T-cell (primary cell): ENCODE data around the gene TTC19. TPM values are rescaled to one million over a fixed set of nuclear protein-coding genes. Genes with fewer than 3 reads are reported as not detected.
A peak's percentile ranks its signal among the peaks of the same experiment; 100 is the strongest.
"Not testable (repeated sequence)": the region's sequence is repeated elsewhere in the genome, so short reads cannot be mapped to it uniquely, and the experiment has no call there.

Experiments used
- ATAC-seq, 4 experiments: fragments of 200-7000 bp in 3 of 4; fragments of 150-1000 bp in 1 of 4; cut with Tn5 transposase; replicated peaks in 1 of 4; 1 replicate in 3 of 4; 2 replicates in 1 of 4; pipeline ENCODE4 v1.10.0; 2021; ENCODE audit warnings: moderate library complexity in 3 of 4, mild to moderate bottlenecking in 2 of 4, moderate number of reproducible peaks in 1 of 4
- CTCF ChIA-PET, 2 donors: fragments of 300-600 bp; sonication (Branson Sonifier 250); formaldehyde crosslinking; loops; one replicate each; lab custom pipeline; 2022; ENCODE audit warnings: antibody characterized with exemption in 2 of 2; lab: Charles Lee
- POLR2A ChIA-PET, 2 donors: fragments of 300-600 bp; sonication (Branson Sonifier 250); formaldehyde crosslinking; loops; one replicate each; lab custom pipeline; 2022; ENCODE audit warnings: antibody characterized with exemption in 2 of 2; lab: Charles Lee
- DNase-seq, 35 experiments: peaks; one replicate each; pipeline versions ENCODE4 v3.0.0 to v3.0.0-alpha.2; 2013 to 2023
- H3K27ac ChIP-seq: one replicate; pipeline ENCODE4 v1.5.1; 2013; ENCODE audit warnings: low read length
- H3K27me3 ChIP-seq, 2 experiments: replicated peaks in 1 of 2; 1 replicate in 1 of 2; 2 replicates in 1 of 2; pipeline versions ENCODE4 v1.6.1 to v1.7.0; 2013; ENCODE audit warnings: low read length in 1 of 2, mixed read lengths in 1 of 2; ENCODE audit not compliant: control insufficient read depth in 2 of 2, insufficient read depth in 2 of 2; ENCODE audit errors: extremely low read depth in 1 of 2
- H3K36me3 ChIP-seq, 2 donors: 1 replicate in 1 of 2; 2 replicates in 1 of 2; pipeline versions ENCODE4 v1.6.1 to v1.7.0; 2013; ENCODE audit warnings: low read length in 1 of 2; ENCODE audit not compliant: control insufficient read depth in 2 of 2, insufficient read depth in 1 of 2; ENCODE audit errors: extremely low read depth in 1 of 2
- H3K4me1 ChIP-seq, 2 experiments: 1 replicate in 1 of 2; 2 replicates in 1 of 2; pipeline versions ENCODE4 v1.6.1 to v1.7.0; 2013; ENCODE audit warnings: low read length in 2 of 2, mixed read lengths in 1 of 2; ENCODE audit not compliant: insufficient read depth in 2 of 2, control insufficient read depth in 1 of 2; ENCODE audit errors: extremely low read depth in 1 of 2
- H3K4me3 ChIP-seq, 2 donors: 1 replicate in 1 of 2; 2 replicates in 1 of 2; pipeline versions ENCODE4 v1.5.1 to v1.7.0; 2013; ENCODE audit warnings: mild to moderate bottlenecking in 2 of 2, low read length in 1 of 2, moderate library complexity in 1 of 2; ENCODE audit not compliant: control insufficient read depth in 1 of 2; ENCODE audit errors: extremely low read depth in 1 of 2
- H3K9me3 ChIP-seq: 2 replicates; pipeline ENCODE4 v1.7.0; 2013
- H3K27ac Mint-ChIP-seq, 2 donors: one replicate each; pipeline ENCODE4 v1.8.0; 2020 to 2021; ENCODE audit warnings: mild to moderate bottlenecking in 2 of 2, mixed read lengths in 2 of 2
- H3K27me3 Mint-ChIP-seq, 2 donors: one replicate each; pipeline ENCODE4 v1.8.0; 2021 to 2022; ENCODE audit warnings: mixed read lengths in 2 of 2
- H3K36me3 Mint-ChIP-seq: one replicate; pipeline ENCODE4 v1.8.0; 2021; ENCODE audit warnings: mixed read lengths
- H3K4me1 Mint-ChIP-seq, 3 donors: one replicate each; pipeline ENCODE4 v1.8.0; 2020 to 2022; ENCODE audit warnings: mixed read lengths in 3 of 3, mild to moderate bottlenecking in 1 of 3
- H3K4me3 Mint-ChIP-seq, 3 donors: one replicate each; pipeline ENCODE4 v1.8.0; 2020 to 2022; ENCODE audit warnings: mild to moderate bottlenecking in 3 of 3, mixed read lengths in 3 of 3, moderate library complexity in 3 of 3
- H3K9me3 Mint-ChIP-seq, 3 donors: one replicate each; pipeline ENCODE4 v1.8.0; 2020 to 2022; ENCODE audit warnings: mixed read lengths in 3 of 3
- whole genome bisulfite sequencing: methylation state at CpG from one replicate; pipeline ENCODE4 v1.1.5; 2013; ENCODE audit warnings: missing lambda C conversion rate; ENCODE audit not compliant: insufficient coverage; 5-methylcytosine and 5-hydroxymethylcytosine counted together
- total RNA-seq, 35 experiments: library from RNA in 6 of 35; stranded (reverse) in 6 of 35; fragments of 120-200 nt in 1 of 35; gene quantifications; one replicate each; pipeline versions ENCODE4 v1.2.1 to v1.2.4 and lab custom pipeline; 2013 to 2026

Gene TTC19
- total RNA-seq, 5 donors from 2014 or later (not counting 1 experiment from before 2014, with no cell fraction given) = 39.2 to 58.6 (median 42.2) TPM

DNA sequence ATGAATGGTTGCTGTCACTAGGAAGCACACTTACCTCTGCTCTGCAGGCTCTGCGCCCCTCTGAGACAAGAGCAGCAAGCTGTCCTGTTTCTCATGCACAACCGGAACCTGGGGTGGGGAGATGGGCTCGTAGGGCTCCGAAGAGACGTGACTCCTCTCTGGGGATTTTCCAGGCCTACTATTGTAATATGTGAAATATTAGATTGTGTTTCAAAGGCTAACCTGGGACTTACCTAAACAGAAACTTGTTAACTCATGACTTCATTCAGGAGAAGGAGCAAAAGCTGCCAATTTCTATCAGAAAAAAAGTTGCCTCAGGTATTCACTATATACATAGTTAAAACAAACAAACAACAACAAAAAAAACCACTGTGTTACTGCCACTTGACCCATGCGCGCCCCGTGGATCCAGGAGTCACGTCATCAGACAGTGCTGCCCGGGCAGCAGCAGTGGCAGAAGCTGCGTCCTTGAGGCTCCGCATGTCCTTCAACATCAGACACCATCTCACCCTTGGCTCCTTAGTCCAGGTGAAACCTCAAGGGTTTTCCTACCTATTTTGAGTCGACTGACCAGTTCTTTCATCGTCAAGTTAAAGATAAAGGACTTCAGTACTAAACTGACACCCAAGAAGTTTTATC lies 49.3 kb downstream of the TTC19 start:
- Histone ChIP-seq H3K9me3 (no peaks in the 10 kb centered on the region), H3K27ac (no peak overlapping the region), H3K4me1 (no peaks in the 10 kb centered on the region), H3K36me3 (peaks cover 16 to 61% of the 10 kb centered on the region in 2 donors), H3K4me3 (no peak overlapping the region), H3K27me3 (no peaks in the 10 kb centered on the region)
- H3K4me1 Mint-ChIP-seq = peaks cover 6 to 13% (median 10%) of the 10 kb centered on the region in 3 donors
- H3K27ac Mint-ChIP-seq = no peak overlapping the region
- ChIA-PET CTCF (interaction anchor here in 1 of 2 donors (0.6 kb wide), 1 partner anchor 126 kb away, joined by 4 read pairs; no protein-coding TSS in a partner anchor), POLR2A (no interaction called here)
- no peaks in the 10 kb centered on the region for H3K27me3 Mint-ChIP-seq
- no peaks in the 10 kb centered on the region for H3K9me3 Mint-ChIP-seq
- 98% methylated on average over 8 of the region's 14 CpGs for WGBS
- no peak overlapping the region for H3K4me3 Mint-ChIP-seq
- no peak for DNase-seq
- no peak for ATAC-seq
- H3K36me3 Mint-ChIP-seq = peaks cover 52% of the 10 kb centered on the region

- no peaks in the 10 kb centered on the region for H3K9me3 Mint-ChIP-seq
- Histone ChIP-seq H3K9me3 (no peaks in the 10 kb centered on the region), H3K27me3 (no peaks in the 10 kb centered on the region), H3K4me3 (no peak overlapping the region), H3K4me1 (no peaks in the 10 kb centered on the region), H3K27ac (no peak overlapping the region), H3K36me3 (peaks cover 8 to 55% of the 10 kb centered on the region in 2 donors)
- 100% methylated on average over 2 of the region's 6 CpGs for WGBS
- peaks cover 60% of the 10 kb centered on the region for H3K36me3 Mint-ChIP-seq
- ChIA-PET POLR2A (no interaction called here), CTCF (no interaction called here)
- H3K27me3 Mint-ChIP-seq = no peaks in the 10 kb centered on the region
- H3K4me1 Mint-ChIP-seq = peaks cover 14 to 26% (median 16%) of the 10 kb centered on the region in 3 donors
- no peak overlapping the region for H3K27ac Mint-ChIP-seq
- H3K4me3 Mint-ChIP-seq = no peak overlapping the region
- DNase-seq = no peak
- no peak for ATAC-seq
Observed at GRCh38 chr17:16050844-16051243, 51.2 kb downstream of the TTC19 start.

DNA sequence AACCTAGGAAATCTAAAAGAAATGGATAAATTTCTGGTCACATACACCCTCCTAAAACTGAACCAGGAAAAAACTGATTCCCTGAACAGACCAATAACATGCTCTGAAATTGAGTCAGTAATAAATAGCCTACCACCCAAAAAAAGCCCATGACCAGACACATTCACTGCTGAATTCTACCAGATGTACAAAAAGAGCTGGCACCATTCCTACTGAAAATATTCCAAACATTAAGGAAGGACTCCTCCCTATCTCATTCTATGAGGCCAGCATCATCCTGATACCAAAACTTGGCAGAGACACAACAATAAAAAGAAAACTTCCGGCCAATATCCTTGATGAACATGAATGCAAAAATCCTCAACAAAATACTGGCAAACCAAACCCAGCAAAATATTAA lies 52.9 kb downstream of the TTC19 start:
- ATAC-seq (no peak), DNase-seq (no peak)
- Histone ChIP-seq H3K4me3 (no peak overlapping the region), H3K36me3 (peaks cover 5 to 52% of the 10 kb centered on the region in 2 donors), H3K9me3 (no peaks in the 10 kb centered on the region), H3K4me1 (no peaks in the 10 kb centered on the region), H3K27ac (no peak overlapping the region), H3K27me3 (no peaks in the 10 kb centered on the region)
- POLR2A ChIA-PET = interaction anchor here in 1 of 2 donors (0.7 kb wide), 1 partner anchor 15 kb away, joined by 9 read pairs; no protein-coding TSS in a partner anchor
- no peaks in the 10 kb centered on the region for H3K9me3 Mint-ChIP-seq
- peak overlapping the region in 1 of 2 donors; percentile 58 for H3K27ac Mint-ChIP-seq
- CTCF ChIA-PET = no interaction called here
- peaks cover 14 to 26% (median 16%) of the 10 kb centered on the region in 3 donors for H3K4me1 Mint-ChIP-seq
- no peak overlapping the region for H3K4me3 Mint-ChIP-seq
- peaks cover 54% of the 10 kb centered on the region for H3K36me3 Mint-ChIP-seq
- 100% methylated on average over 1 of the region's 1 CpG for WGBS
- no peaks in the 10 kb centered on the region for H3K27me3 Mint-ChIP-seq

GRCh38 chr17:16055139-16055538 lies 55.5 kb downstream of the TTC19 start:
- Mint-ChIP-seq H3K4me1 (peaks cover 14 to 31% (median 16%) of the 10 kb centered on the region in 3 donors), H3K36me3 (peaks cover 60% of the 10 kb centered on the region), H3K27ac (peak overlapping the region in 1 of 2 donors; percentile 27)
- H3K4me3 Mint-ChIP-seq, H3K27ac ChIP-seq, H3K27me3 ChIP-seq, H3K4me3 ChIP-seq, ATAC-seq, POLR2A ChIA-PET, H3K9me3 Mint-ChIP-seq, H3K27me3 Mint-ChIP-seq, DNase-seq, H3K9me3 ChIP-seq, CTCF ChIA-PET, H3K4me1 ChIP-seq: not testable (repeated sequence)
- WGBS = no CpG with 5 or more reads among the region's 4 CpGs
- H3K36me3 ChIP-seq = peaks cover 5 to 52% of the 10 kb centered on the region in 2 donors

DNA sequence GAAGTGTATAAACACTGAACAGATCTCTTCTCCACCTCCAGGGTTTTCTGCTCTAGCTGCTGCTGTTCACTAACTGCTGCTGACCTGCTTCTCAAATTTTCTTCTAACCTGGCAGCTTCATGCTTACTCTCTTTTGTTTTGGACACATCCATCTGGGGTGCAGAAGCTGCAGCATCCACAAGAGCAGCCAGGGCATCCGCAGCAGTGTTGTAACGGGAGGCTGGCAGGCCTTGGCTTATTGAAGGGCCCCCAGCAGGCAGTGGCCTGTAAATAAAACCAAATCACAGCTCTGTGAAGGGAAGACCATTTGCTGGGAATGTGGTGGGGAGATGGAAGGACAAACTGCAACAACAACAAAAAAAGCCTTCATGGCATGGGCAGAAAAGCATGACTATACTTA lies 62.0 kb downstream of the TTC19 start:
- Mint-ChIP-seq H3K9me3 (no peaks in the 10 kb centered on the region), H3K27ac (peak overlapping the region; percentile 28 to 40), H3K27me3 (no peaks in the 10 kb centered on the region), H3K4me1 (peaks cover 0 to 5% (median 0%) of the 10 kb centered on the region in 3 donors), H3K4me3 (no peak overlapping the region), H3K36me3 (peaks cover 73% of the 10 kb centered on the region)
- no peak for ATAC-seq
- no peak overlapping the region for H3K4me3 ChIP-seq
- no peaks in the 10 kb centered on the region for H3K9me3 ChIP-seq
- DNase-seq = no peak
- no peak overlapping the region for H3K27ac ChIP-seq
- CTCF ChIA-PET = no interaction called here
- peaks cover 3 to 86% of the 10 kb centered on the region in 2 donors for H3K36me3 ChIP-seq
- no peaks in the 10 kb centered on the region for H3K27me3 ChIP-seq
- H3K4me1 ChIP-seq = no peaks in the 10 kb centered on the region
- POLR2A ChIA-PET = interaction anchor here in 1 of 2 donors (0.6 kb wide), 1 partner anchor 1117 kb away, joined by 6 read pairs; no protein-coding TSS in a partner anchor
- 100% methylated on average over 2 of the region's 2 CpGs for WGBS

- ATAC-seq (no peak), DNase-seq (no peak)
- Mint-ChIP-seq H3K27ac (peak overlapping the region in 1 of 2 donors; percentile 59), H3K4me1 (no peaks in the 10 kb centered on the region), H3K27me3 (no peaks in the 10 kb centered on the region), H3K9me3 (no peaks in the 10 kb centered on the region), H3K36me3 (peaks cover 81% of the 10 kb centered on the region), H3K4me3 (no peak overlapping the region)
- POLR2A ChIA-PET = no interaction called here
- WGBS = no CpG with 5 or more reads among the region's 4 CpGs
- Histone ChIP-seq H3K27me3 (no peaks in the 10 kb centered on the region), H3K9me3 (no peaks in the 10 kb centered on the region), H3K27ac (no peak overlapping the region), H3K36me3 (peaks cover 9 to 94% of the 10 kb centered on the region in 2 donors), H3K4me1 (no peaks in the 10 kb centered on the region), H3K4me3 (no peak overlapping the region)
- CTCF ChIA-PET = no interaction called here
Observed at GRCh38 chr17:16066125-16066524, 66.5 kb downstream of the TTC19 start.
